Gastrocnemius medialis (tissue), 4 donors: ENCODE measurements around the gene LRRC8E. TPM values are rescaled to one million over a fixed set of nuclear protein-coding genes. Genes with fewer than 3 reads are reported as not detected.

Experiments
- ATAC-seq, 2 donors: fragments of 150-250 bp; one replicate each; pipeline ENCODE4 v1.9.1; 2016
- DNase-seq, 2 donors: peaks; one replicate each; pipeline ENCODE4 v3.0.0-alpha.2; 2019
- H3K27ac ChIP-seq, 4 donors: fragments of 200-600 bp; sonication (generic); 1 replicate in 1 of 4; 2 replicates in 3 of 4; pipeline ENCODE4 v1.5.1; 2016 to 2018; ENCODE audit warnings: mild to moderate bottlenecking in 2 of 4, moderate library complexity in 1 of 4
- H3K27me3 ChIP-seq, 3 donors: fragments of 200-600 bp; sonication (generic) in 2 of 3; 1 replicate in 1 of 3; 2 replicates in 2 of 3; pipeline versions ENCODE4 v1.5.1 to v1.6.0; 2016 to 2019; ENCODE audit warnings: mild to moderate bottlenecking in 1 of 3, moderate library complexity in 1 of 3
- H3K36me3 ChIP-seq, 2 donors: fragments of 200-600 bp; sonication (generic) in 1 of 2; one replicate each; pipeline ENCODE4 v1.5.1; 2017 to 2018
- H3K4me1 ChIP-seq, 2 donors: fragments of 200-600 bp; sonication (generic) in 1 of 2; one replicate each; pipeline ENCODE4 v1.5.1; 2016 to 2017; ENCODE audit warnings: mild to moderate bottlenecking in 2 of 2
- H3K4me3 ChIP-seq, 4 donors: fragments of 200-600 bp; sonication (generic) in 3 of 4; 1 replicate in 1 of 4; 2 replicates in 3 of 4; pipeline ENCODE4 v1.5.1; 2016 to 2019; ENCODE audit warnings: mild to moderate bottlenecking in 2 of 4
- H3K9me3 ChIP-seq, 3 donors: fragments of 200-600 bp; sonication (generic) in 2 of 3; 1 replicate in 1 of 3; 2 replicates in 2 of 3; pipeline ENCODE4 v1.5.1; 2016 to 2019
- POLR2A ChIP-seq, 2 donors: fragments of 450-650 bp; IDR thresholded peaks; one replicate each; pipeline ENCODE4 v1.6.1; 2017; ENCODE audit warnings: antibody characterized with exemption in 2 of 2, mild to moderate bottlenecking in 2 of 2, moderate library complexity in 2 of 2
- in situ Hi-C, 4 donors: fragments of 200-750 bp; cut with MboI; loops; one replicate each; pipeline versions ENCODE4 v1.15.0 to v1.8.0; 2017; ENCODE audit warnings: low sequenced_read_pairs in 4 of 4
- intact Hi-C: fragments of 100-400 bp; cut with DNase I; formaldehyde crosslinking; loops from one replicate; pipeline ENCODE4 v1.15.1; 2023; ENCODE audit warnings: low total_unique reads
- total RNA-seq, 4 donors: library from RNA; depleted of rRNA; stranded (reverse); fragments of >200 nt; gene quantifications; one replicate each; pipeline versions ENCODE4 v1.1.0 to v1.2.3, GENCODE V29; 2016
- TF ChIP-seq, protein P1 (sequence below), 5 experiments: fragments of 450-650 bp in 3 of 5; fragments of 200-600 bp in 2 of 5; sonication (generic) in 2 of 5; IDR thresholded peaks in 4 of 5; conservative IDR thresholded peaks in 1 of 5; 1 replicate in 4 of 5; 2 replicates in 1 of 5; pipeline ENCODE4 v1.5.1; 2016 to 2019; ENCODE audit warnings: antibody characterized with exemption in 5 of 5, mild to moderate bottlenecking in 3 of 5, moderate library complexity in 3 of 5

LRRC8E gene
- total RNA-seq, 4 donors from 2014 or later = 2.1 TPM; not detected in 3

DNA sequence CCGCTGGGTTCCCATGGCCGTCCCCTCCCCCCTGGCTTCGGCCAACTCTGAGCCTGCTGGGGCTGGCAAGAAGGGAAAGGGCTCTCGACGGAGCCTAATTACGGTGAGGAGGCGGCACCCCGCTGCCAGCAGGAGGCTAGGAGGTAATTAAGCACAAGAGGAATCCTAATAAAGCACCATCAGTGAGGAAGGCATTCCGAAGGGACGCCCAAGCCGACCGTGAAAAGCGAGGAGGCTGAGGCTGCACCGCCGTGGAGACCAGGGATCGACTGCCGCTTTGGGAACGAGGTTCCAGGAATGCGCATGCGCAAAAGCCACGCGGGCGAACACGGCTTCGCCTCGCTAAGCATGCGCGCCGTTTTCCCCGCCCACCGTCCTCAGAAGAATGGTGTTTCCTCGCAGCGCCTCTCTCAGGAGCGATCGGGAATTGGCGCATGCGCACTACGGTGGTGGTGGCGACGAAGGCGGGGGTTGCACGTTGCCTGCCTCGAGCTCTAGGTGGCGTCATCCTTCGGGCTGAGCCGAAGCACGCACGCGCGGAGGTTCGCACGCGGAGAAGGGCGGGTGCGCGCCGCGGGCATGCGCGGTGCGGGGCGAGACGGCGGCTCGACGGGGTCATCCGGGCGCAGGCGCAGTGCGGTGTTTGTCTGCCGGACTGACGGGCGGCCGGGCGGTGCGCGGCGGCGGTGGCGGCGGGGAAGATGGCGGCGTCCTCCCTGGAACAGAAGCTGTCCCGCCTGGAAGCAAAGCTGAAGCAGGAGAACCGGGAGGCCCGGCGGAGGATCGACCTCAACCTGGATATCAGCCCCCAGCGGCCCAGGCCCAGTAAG lies 15.1 kb downstream of the LRRC8E start, which contains the start of gene MAP2K7:
MAP2K7 (plus strand) TSS at position 634 of the 830 bp plus-strand sequence; CDS start at position 702, 68 bp downstream.
- H3K4me3 ChIP-seq = peak within 1 kb of the TSS; percentile 82 to 97 (median 90)
- H3K27ac ChIP-seq = peak within 1 kb of the TSS; percentile 86 to 92 (median 90)
- peaks cover 22 to 37% of the 10 kb centered on the region in 2 donors for H3K4me1 ChIP-seq
- DNase-seq (peak; percentile 99 to 100), ATAC-seq (peak; percentile 95 to 97)
- H3K27me3 ChIP-seq = no peaks in the 10 kb centered on the region
- in situ Hi-C loops = no loop called here
- TF ChIP-seq POLR2A (IDR thresholded peaks at IDR 0.05) = peak; percentile 84 to 86
- TF ChIP-seq, protein P1, sequence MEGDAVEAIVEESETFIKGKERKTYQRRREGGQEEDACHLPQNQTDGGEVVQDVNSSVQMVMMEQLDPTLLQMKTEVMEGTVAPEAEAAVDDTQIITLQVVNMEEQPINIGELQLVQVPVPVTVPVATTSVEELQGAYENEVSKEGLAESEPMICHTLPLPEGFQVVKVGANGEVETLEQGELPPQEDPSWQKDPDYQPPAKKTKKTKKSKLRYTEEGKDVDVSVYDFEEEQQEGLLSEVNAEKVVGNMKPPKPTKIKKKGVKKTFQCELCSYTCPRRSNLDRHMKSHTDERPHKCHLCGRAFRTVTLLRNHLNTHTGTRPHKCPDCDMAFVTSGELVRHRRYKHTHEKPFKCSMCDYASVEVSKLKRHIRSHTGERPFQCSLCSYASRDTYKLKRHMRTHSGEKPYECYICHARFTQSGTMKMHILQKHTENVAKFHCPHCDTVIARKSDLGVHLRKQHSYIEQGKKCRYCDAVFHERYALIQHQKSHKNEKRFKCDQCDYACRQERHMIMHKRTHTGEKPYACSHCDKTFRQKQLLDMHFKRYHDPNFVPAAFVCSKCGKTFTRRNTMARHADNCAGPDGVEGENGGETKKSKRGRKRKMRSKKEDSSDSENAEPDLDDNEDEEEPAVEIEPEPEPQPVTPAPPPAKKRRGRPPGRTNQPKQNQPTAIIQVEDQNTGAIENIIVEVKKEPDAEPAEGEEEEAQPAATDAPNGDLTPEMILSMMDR (IDR thresholded peaks at IDR 0.05 in 4 of 5, conservative IDR thresholded peaks at IDR 0.05 in 1 of 5) = peak in 4 of 5 experiments; percentile 22 to 55 (median 38)
- peaks cover 0 to 13% of the 10 kb centered on the region in 2 donors for H3K36me3 ChIP-seq
- intact Hi-C loops = loop anchor here (1.0 to 10.0 kb wide), 5 partner anchors 17 to 611 kb away; partner anchors contain the start of genes PET100, SNAPC2, TIMM44 and XAB2
- no peaks in the 10 kb centered on the region for H3K9me3 ChIP-seq

DNA sequence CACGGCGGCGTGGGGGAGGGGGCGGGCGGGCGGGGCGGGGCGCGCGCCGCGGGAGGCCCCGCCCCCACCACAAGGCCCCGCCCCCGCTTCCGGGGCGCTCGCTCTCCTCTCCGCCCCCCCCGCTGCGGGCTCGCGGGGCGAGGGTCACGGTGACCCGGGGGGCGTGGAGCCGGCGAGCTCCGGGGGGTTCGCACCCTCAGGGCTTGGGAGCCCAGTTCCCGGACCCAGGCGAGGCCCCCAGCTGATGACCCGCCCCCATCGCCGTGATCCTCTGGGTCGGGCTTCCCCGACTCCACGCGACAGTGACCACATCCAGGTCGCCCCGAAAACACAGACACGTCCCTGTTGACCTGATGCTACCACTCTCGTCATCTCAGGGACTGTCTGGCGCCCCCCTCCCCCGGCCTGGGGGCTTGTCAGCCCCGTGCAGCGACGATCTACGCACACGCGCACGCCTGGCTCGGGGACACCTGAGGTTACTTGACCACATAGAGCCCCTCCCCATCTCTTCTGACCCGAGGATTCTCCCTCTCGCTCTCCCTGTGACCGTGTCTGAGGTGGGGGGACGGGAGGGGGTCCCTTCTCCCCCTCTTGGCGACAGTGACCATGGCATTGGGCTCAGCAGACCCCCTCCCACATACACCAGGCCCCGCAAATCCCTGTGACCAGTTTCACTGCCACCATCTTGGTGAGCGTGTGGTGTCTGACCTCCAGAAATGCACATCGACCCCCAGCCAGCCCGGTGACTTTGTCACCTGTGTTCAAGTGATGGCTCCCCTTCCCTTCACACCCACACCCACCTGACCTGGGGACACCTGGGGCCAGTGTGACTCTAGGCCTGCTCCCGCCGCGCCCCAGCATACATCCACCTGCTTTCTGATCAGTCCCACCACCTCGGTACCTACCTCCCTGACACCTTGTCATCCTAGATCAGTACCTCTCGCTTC lies 16.0 kb downstream of the LRRC8E start:
- H3K4me3 ChIP-seq = peak overlapping the region; percentile 82 to 97 (median 90)
- no peaks in the 10 kb centered on the region for H3K27me3 ChIP-seq
- H3K36me3 ChIP-seq = peaks cover 0 to 13% of the 10 kb centered on the region in 2 donors
- H3K4me1 ChIP-seq = peaks cover 22 to 37% of the 10 kb centered on the region in 2 donors
- DNase-seq (peak in 1 of 2 donors; percentile 43), ATAC-seq (peak; percentile 49 to 51)
- no peaks in the 10 kb centered on the region for H3K9me3 ChIP-seq
- H3K27ac ChIP-seq = peak overlapping the region; percentile 86 to 92 (median 90)
- TF ChIP-seq, protein P1 (IDR thresholded peaks at IDR 0.05 in 4 of 5, conservative IDR thresholded peaks at IDR 0.05 in 1 of 5) = no peak
- no peak for TF ChIP-seq POLR2A (IDR thresholded peaks at IDR 0.05)
- intact Hi-C loops = loop anchor here (10.0 kb wide), 1 partner anchor 610 kb away; the partner anchor contains the start of gene ZNF414
- in situ Hi-C loops = no loop called here

DNA sequence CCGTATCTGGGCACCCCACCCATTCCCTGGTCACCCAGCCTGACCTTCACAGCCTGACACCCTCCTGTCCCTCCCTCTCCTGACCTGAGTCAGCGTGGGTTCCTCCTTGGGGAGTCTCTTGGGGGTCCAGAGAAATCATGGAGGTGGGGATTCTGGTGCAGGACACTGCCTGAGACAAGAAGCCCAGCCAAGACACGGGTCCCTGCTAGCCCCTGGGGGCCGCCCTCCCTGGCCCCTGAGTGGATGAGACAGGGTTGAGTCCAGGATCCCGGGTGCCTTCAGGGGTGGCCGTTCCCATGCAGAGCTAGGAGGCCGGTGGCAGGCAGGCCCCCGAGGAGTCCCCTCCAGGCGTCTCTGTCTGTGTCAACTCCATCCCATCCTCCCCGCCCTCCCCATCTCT lies 17.0 kb downstream of the LRRC8E start:
- peak overlapping the region; percentile 15 to 97 (median 86) for H3K4me3 ChIP-seq
- peaks cover 22 to 37% of the 10 kb centered on the region in 2 donors for H3K4me1 ChIP-seq
- no peak for DNase-seq
- H3K9me3 ChIP-seq = no peaks in the 10 kb centered on the region
- no peaks in the 10 kb centered on the region for H3K27me3 ChIP-seq
- intact Hi-C loops (loop anchor here (10.0 kb wide), 1 partner anchor 610 kb away; the partner anchor contains the start of gene ZNF414), in situ Hi-C loops (no loop called here)
- H3K36me3 ChIP-seq = peaks cover 0 to 20% of the 10 kb centered on the region in 2 donors
- ATAC-seq = no peak
- TF ChIP-seq, protein P1 (IDR thresholded peaks at IDR 0.05 in 4 of 5, conservative IDR thresholded peaks at IDR 0.05 in 1 of 5) = no peak
- no peak overlapping the region for H3K27ac ChIP-seq

DNA sequence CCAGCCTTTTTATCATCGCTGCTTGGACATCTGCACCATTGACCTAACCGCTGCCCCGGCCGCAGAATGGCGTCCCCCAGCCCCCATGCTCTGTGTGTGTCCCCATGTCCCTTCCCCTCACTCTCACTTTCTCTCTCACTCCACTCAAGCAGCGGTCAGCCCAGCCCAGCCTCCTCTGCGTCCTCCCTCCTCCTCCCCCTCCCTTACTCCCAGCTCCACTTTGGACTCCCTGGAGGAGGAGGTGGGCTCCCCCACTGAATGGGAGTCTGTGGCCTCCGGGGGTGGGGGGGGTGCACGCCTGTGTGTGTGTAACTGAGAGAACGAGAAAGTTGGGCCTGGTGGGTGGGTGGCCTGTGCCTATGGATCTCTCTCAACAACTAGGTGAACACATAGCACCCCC lies 17.5 kb downstream of the LRRC8E start:
- Histone ChIP-seq H3K4me1 (peaks cover 19 to 31% of the 10 kb centered on the region in 2 donors), H3K27ac (no peak overlapping the region), H3K27me3 (no peaks in the 10 kb centered on the region), H3K9me3 (no peaks in the 10 kb centered on the region), H3K36me3 (peaks cover 0 to 26% of the 10 kb centered on the region in 2 donors), H3K4me3 (no peak overlapping the region)
- ATAC-seq (no peak), DNase-seq (no peak)
- in situ Hi-C loops = no loop called here
- intact Hi-C loops = loop anchor here (10.0 kb wide), 1 partner anchor 609 kb away; the partner anchor contains the start of gene ZNF414
- no peak for TF ChIP-seq POLR2A (IDR thresholded peaks at IDR 0.05)
- TF ChIP-seq, protein P1 (IDR thresholded peaks at IDR 0.05 in 4 of 5, conservative IDR thresholded peaks at IDR 0.05 in 1 of 5) = no peak
